HG03025 (cell line): ENCODE measurements around the gene IWS1.
"Not testable (repeated sequence)": the region's sequence is repeated elsewhere in the genome, so short reads cannot be mapped to it uniquely, and the experiment has no call there.

ENCODE experiments used
- ATAC-seq: cut with Tn5 transposase; IDR thresholded peaks from one replicate; pipeline ENCODE4 v1.9.1; 2021; ENCODE audit warnings: mild to moderate bottlenecking, moderate library complexity; ENCODE audit not compliant: unreplicated experiment, low FRiP score

IWS1 gene

GRCh38 chr2:127530245-127531140, 4.2 kb upstream of the IWS1 start:
- no peak for ATAC-seq

- not testable (repeated sequence) for ATAC-seq
Observed at GRCh38 chr2:127529416-127529815, 3.1 kb upstream of the IWS1 start.

GRCh38 chr2:127528487-127528886, 2.2 kb upstream of the IWS1 start:
- no peak for ATAC-seq

GRCh38 chr2:127527001-127527804, 914 bp upstream of the IWS1 start:
- peak; percentile 3 for ATAC-seq

- peak; percentile 12 for ATAC-seq
Observed at GRCh38 chr2:127525691-127526131, 578 bp downstream of the IWS1 start.

GRCh38 chr2:127524198-127524834, 2.0 kb downstream of the IWS1 start:
- not testable (repeated sequence) for ATAC-seq

GRCh38 chr2:127523269-127523939, 2.9 kb downstream of the IWS1 start:
- no peak for ATAC-seq

GRCh38 chr2:127520424-127520823, 5.9 kb downstream of the IWS1 start:
- no peak for ATAC-seq

- ATAC-seq, result no peak
Observed at GRCh38 chr2:127517465-127517864, 8.8 kb downstream of the IWS1 start.

- no peak for ATAC-seq
Observed at GRCh38 chr2:127516041-127516762, 10.1 kb downstream of the IWS1 start.

- ATAC-seq, result no peak
Observed at GRCh38 chr2:127515383-127515915, 10.8 kb downstream of the IWS1 start.

- ATAC-seq, result no peak
Observed at GRCh38 chr2:127514485-127514884, 11.8 kb downstream of the IWS1 start.

- no peak for ATAC-seq
Observed at GRCh38 chr2:127514076-127514475, 12.2 kb downstream of the IWS1 start.

- no peak for ATAC-seq
Observed at GRCh38 chr2:127512362-127512761, 13.9 kb downstream of the IWS1 start.

- no peak for ATAC-seq
Observed at GRCh38 chr2:127511917-127512316, 14.4 kb downstream of the IWS1 start.

GRCh38 chr2:127511090-127511695, 15.1 kb downstream of the IWS1 start:
- no peak for ATAC-seq

- no peak for ATAC-seq
Observed at GRCh38 chr2:127510073-127510472, 16.2 kb downstream of the IWS1 start.

GRCh38 chr2:127508631-127509034, 17.7 kb downstream of the IWS1 start:
- ATAC-seq, result no peak

GRCh38 chr2:127508023-127508630, 18.2 kb downstream of the IWS1 start:
- ATAC-seq, result no peak
